Measurements from ENCODE around the gene FGF11.
"Not testable (repeated sequence)": the region's sequence is repeated elsewhere in the genome, so short reads cannot be mapped to it uniquely, and the experiment has no call there.

Gene FGF11

GRCh38 chr17:7464081-7464480 is 24.8 kb downstream of the FGF11 start:
- DNase-seq, result no peak

GRCh38 chr17:7465597-7466275 is 26.4 kb downstream of the FGF11 start:
- DNase-seq, result no peak

GRCh38 chr17:7466318-7466638 is 27.0 kb downstream of the FGF11 start:
- DNase-seq, result no peak

- DNase-seq, result no peak
Measured at GRCh38 chr17:7466639-7467341, 27.5 kb downstream of the FGF11 start.

DNA sequence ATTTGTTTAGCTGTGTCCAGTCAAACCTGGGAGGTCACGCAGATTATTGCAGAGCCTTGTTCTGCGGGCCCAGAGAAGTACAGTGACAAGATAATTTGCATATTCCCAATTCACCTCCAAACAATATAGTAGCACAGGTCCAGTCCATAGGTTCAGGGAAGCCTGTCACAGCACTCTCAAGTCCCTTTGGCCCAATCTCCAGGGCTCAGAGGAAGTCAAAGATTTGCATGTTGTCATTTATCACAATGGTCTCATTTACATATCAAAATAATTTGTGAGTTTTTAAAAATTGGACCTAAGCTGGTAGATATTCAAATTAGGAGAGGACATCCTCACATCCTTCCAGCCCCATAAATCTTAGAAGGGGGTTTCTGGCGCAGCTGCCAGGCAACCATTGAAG is 28.2 kb downstream of the FGF11 start:
- no peak for DNase-seq

GRCh38 chr17:7468290-7468689 is 29.0 kb downstream of the FGF11 start:
- no peak for DNase-seq

DNA sequence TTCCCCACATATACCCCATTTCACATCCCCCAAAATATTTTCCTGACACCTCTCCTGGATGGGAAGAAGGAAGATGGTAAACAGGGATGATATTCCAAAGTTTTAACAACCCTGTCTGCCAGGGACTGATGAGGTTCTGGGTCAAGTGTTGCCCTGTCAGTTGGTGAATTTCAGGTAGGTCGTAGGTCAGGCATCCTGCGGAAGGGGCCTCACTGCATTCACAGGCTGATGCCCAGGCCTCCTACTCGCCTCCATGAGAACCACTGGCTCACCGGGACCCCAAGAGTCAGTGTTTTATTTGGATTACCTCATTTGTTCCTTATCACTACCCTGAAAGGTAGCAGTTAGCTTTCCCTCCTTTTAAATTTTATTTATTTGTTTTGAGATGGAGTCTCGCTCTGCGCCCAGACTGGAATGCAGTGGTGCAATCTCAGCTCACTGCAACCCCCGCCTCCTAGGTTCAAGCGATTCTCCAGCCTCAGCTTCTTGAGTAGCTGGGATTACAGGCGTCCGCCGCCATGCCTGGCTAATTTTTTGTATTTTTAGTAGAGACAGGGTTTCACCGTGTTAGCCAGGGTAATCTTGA is 29.6 kb downstream of the FGF11 start:
- DNase-seq, result no peak

- not testable (repeated sequence) for DNase-seq
Measured at GRCh38 chr17:7469843-7470242, 30.5 kb downstream of the FGF11 start.

- not testable (repeated sequence) for DNase-seq
Measured at GRCh38 chr17:7470457-7470973, 31.2 kb downstream of the FGF11 start.

DNA sequence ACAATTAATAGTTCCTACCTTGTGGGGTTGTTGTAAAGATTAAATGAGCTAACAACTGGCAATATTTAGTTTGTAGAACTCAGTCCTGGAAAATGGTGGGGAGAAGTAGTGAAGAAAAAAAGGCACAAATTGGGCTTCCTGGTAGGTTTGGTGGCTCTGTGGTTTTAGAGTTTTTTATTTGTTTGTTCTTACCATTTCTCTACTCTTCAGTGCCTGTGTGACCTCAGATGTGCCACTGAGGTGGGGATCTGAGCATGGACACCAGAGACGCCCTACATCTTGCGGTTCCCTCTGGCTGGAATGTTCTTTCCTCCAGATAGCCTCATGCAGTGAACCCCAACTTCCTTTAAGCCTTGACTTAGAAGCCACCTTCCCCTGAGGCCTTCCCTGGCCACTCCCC is 32.4 kb downstream of the FGF11 start:
- no peak for DNase-seq

- DNase-seq, result not testable (repeated sequence)
Measured at GRCh38 chr17:7474767-7475166, 35.5 kb downstream of the FGF11 start.

DNA sequence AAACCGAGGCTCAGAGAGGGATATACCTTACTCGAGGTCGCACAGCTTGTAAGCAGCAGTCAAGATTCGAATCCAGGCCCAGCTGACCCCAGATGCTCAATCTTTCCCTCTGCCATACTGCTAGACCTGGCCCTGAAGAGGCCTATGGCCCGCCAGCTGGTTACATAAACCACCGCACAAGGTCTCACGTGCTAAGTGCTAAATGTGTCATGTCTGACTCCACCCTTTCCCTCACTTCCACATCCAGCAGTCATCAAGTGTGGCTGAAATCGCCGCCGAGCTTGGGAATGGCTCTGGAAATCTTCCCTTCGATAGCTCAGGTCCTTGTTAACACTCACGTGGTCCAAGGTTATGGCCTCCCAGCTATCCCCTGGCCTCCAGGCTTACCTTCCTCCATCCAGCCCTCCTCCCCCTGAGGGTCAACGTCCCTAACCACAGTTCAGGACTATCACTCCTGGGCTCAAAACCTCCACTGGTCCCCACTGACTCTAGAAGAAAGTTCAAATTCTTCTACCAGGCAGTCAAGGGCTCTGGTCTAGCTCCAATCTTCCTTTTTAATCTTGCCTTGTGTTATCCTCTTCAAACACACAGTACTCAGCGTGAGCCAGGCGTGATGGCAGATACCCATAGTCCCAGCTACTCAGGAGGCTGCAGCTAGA is 36.6 kb downstream of the FGF11 start:
- peak; percentile 34 for DNase-seq

DNA sequence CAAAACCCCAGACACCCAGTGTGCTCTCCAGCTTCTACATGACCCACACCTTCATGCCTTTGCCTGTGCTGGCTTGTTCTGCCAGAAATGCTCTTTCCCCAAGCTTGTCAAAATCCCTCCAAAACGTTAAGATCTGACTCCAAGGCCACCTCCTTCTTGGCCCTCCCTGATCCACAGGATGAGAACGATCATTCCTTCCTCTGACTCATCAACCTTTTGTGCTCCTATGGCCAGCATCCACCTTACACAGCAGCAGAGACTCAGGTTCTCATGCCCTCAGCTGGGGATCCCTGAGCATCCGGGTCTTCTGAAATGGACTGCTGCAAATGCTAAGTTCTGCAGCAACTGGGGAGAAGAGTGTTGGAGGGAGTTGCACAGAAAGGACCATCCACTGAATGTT is 37.2 kb downstream of the FGF11 start:
- peak; percentile 48 for DNase-seq

- no peak for DNase-seq
Measured at GRCh38 chr17:7476951-7477350, 37.6 kb downstream of the FGF11 start.

DNA sequence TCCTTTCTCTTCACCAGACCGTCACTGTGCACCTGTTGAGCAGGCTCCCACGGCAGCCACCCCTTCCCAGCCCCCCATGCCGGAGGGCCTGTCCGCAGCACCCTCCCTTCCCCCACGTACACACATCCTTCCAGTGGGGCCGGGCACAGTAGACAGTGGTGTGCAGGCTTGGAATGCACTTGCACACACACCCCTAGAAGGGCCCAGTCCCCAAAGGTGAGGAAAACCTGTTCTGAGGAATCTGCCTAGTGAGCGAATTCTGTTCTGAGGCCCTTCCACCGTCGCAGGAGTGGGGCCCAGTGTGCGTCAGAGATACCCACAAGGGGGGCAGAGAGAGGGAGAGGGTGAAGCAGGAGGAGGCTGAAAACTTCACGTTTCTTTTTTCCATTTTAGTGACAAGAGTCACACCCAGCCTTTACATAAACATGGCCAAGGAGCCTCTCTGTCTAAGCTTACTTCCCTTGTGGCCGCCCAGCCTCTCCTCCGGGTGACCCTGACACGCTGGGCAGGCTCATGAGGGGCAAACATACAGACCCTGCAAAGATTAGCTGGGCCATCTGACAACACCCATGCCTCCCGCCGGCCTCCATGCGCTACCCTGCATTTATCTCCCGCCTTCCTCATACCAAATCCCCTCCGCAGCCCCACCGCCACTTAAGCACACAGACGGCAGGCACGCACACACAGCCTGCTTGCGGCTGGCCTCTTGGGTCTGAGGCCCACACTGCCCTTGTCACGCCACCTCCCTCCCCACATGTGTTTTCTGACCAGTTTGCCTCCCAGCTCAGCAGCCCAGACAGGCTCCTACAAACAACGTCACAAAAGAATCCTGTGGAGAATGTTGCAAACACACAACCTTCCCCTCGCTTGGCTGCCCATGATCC is 38.3 kb downstream of the FGF11 start:
- DNase-seq, result peak; percentile 64

GRCh38 chr17:7478276-7479212 is 39.2 kb downstream of the FGF11 start:
- DNase-seq, result peak; percentile 40

DNA sequence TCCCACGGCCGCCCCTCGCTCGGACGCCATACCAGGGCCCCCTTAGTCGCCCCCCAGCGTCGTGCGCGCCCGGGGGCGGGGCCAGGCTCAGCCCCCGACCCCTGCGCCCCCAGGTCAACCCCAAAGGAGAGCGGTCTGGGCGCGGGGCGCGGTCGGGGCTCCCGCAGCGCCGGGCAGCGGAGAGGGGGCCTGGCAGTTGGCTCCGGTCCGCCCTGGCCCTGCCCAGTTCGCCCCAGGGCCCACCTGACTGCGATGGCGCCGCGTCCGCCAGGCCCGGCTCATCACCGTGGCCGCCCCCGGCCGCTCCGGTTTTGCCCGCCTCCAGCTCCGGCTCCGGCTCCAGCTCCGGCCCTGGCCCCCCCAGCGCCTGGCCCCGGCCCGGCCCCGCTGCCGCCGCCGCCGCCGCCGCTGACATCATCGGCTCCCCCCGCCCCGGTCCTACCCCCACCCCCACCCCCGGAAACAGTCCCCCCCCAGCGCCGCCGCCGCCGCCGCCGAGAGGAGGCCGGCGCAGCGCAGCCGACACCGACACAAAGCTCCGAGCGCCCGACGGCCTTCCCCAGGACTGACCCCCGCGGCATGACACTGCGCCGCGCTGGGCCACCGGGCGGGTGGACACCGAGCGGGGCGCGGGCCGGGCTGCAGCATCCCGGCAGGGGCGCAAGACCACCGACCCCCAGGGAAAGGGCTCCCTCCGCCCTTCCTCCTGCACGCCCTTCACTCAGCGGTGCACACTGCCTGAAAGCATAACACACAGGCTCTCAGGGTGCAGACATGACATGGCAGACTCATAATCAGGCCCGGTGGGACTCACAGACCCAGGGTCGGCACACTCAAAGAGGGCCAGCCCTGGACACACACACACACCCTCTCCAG is 40.1 kb downstream of the FGF11 start, which contains the start of gene ZBTB4:
ZBTB4 (minus strand) TSS at position 419 of the 876 bp plus-strand sequence. CDS start 12,830 bp downstream, outside the sequence.
- DNase-seq, result peak; percentile 60

DNA sequence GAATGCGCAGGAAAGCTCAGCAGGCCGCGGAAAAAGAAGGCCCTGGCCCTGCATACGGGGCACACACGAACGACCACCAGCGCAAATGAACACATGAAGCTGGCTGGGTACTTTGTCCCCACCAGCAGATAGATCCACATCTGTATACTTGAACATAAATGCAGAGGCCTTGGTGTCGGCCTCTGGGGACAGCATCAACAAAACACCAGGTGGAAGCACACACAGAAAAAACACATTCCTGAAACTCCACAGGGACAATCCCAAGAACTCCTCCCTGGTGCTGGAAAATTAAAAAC is 40.7 kb downstream of the FGF11 start:
- no peak for DNase-seq

DNA sequence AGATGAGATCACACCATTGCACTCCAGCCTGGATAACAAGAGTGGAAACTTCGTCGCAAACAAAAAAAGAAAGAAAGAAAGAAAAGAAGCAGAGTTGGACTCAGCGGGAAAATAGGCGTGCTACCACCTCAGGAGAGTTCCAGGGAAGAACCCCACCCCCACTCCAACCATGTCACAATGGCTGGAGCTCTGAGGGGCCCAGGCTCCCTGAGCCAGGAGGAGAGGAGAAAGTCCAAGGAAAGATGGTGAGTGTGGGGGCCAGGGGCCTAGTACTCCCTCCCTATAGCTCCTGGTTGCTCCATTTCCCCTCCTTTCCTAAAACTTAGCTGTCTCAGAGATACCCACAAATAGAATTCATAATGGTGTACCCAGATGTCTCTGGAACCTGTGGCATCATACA is 42.0 kb downstream of the FGF11 start, which contains the start of gene SLC35G6:
SLC35G6 (plus strand) TSS at position 172 of the 400 bp plus-strand sequence; CDS start at position 243, 71 bp downstream.
- DNase-seq, result not testable (repeated sequence)

All from fibroblast of skin of right biceps (primary cell).